ENCODE data around the gene ALDOB.

Gene ALDOB

GRCh38 chr9:101421653-101422065 is 13.9 kb downstream of the ALDOB start:
- TF ChIP-seq ZBTB7A (IDR thresholded peaks at IDR 0.05; ENCODE audit: low read depth) (no peak), TCF12 (IDR thresholded peaks at IDR 0.05; ENCODE audit: low read depth) (no peak), TEAD4 (IDR thresholded peaks at IDR 0.05) (no peak), EGR1 (IDR thresholded peaks at IDR 0.05) (no peak), FOXM1 (IDR thresholded peaks at IDR 0.05; ENCODE audit: borderline replicate concordance, low read depth) (no peak), RAD21 (IDR thresholded peaks at IDR 0.05; ENCODE audit: low read depth) (no peak), CEBPB (IDR thresholded peaks at IDR 0.05) (no peak), EP300 (IDR thresholded peaks at IDR 0.05; ENCODE audit: borderline replicate concordance) (no peak), USF1 (IDR thresholded peaks at IDR 0.05) (no peak), YY1 (IDR thresholded peaks at IDR 0.05; ENCODE audit: low read depth) (no peak), CREB1 (IDR thresholded peaks at IDR 0.05; ENCODE audit: low read depth) (no peak), NFIC (IDR thresholded peaks at IDR 0.05) (no peak), TAF1 (IDR thresholded peaks at IDR 0.05; ENCODE audit: low read depth) (no peak)
- TF ChIP-seq, protein P1, sequence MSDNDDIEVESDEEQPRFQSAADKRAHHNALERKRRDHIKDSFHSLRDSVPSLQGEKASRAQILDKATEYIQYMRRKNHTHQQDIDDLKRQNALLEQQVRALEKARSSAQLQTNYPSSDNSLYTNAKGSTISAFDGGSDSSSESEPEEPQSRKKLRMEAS (IDR thresholded peaks at IDR 0.05): no peak
- TF ChIP-seq, protein P2, sequence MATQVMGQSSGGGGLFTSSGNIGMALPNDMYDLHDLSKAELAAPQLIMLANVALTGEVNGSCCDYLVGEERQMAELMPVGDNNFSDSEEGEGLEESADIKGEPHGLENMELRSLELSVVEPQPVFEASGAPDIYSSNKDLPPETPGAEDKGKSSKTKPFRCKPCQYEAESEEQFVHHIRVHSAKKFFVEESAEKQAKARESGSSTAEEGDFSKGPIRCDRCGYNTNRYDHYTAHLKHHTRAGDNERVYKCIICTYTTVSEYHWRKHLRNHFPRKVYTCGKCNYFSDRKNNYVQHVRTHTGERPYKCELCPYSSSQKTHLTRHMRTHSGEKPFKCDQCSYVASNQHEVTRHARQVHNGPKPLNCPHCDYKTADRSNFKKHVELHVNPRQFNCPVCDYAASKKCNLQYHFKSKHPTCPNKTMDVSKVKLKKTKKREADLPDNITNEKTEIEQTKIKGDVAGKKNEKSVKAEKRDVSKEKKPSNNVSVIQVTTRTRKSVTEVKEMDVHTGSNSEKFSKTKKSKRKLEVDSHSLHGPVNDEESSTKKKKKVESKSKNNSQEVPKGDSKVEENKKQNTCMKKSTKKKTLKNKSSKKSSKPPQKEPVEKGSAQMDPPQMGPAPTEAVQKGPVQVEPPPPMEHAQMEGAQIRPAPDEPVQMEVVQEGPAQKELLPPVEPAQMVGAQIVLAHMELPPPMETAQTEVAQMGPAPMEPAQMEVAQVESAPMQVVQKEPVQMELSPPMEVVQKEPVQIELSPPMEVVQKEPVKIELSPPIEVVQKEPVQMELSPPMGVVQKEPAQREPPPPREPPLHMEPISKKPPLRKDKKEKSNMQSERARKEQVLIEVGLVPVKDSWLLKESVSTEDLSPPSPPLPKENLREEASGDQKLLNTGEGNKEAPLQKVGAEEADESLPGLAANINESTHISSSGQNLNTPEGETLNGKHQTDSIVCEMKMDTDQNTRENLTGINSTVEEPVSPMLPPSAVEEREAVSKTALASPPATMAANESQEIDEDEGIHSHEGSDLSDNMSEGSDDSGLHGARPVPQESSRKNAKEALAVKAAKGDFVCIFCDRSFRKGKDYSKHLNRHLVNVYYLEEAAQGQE (IDR thresholded peaks at IDR 0.05; ENCODE audit: low read depth): no peak

DNA sequence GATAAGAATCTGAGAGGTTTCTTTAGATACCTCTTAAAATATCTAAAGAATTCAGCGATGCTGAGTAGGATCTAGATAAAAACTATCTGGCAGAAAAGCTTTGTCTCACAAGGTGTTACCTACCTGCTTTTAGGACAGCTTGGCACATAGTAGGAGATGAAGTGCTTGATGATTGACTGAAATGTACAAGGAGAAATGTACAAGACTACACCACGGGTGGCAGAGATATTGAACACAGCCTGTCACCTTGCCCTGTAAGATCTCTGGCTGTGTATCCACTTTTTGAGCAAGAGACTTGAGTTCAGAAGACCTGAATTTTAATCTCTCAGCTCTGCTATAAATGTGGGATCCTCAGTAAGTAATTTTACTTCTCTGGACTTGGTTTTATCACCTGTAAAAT is 15.7 kb downstream of the ALDOB start:
- TF ChIP-seq EGR1 (IDR thresholded peaks at IDR 0.05) (no peak), RAD21 (IDR thresholded peaks at IDR 0.05; ENCODE audit: low read depth) (no peak), NFIC (IDR thresholded peaks at IDR 0.05) (no peak), EP300 (IDR thresholded peaks at IDR 0.05; ENCODE audit: borderline replicate concordance) (no peak), TCF12 (IDR thresholded peaks at IDR 0.05; ENCODE audit: low read depth) (no peak), YY1 (IDR thresholded peaks at IDR 0.05; ENCODE audit: low read depth) (no peak), CREB1 (IDR thresholded peaks at IDR 0.05; ENCODE audit: low read depth) (no peak), FOXM1 (IDR thresholded peaks at IDR 0.05; ENCODE audit: borderline replicate concordance, low read depth) (no peak), USF1 (IDR thresholded peaks at IDR 0.05) (no peak), CEBPB (IDR thresholded peaks at IDR 0.05) (no peak), TAF1 (IDR thresholded peaks at IDR 0.05; ENCODE audit: low read depth) (no peak)
- TF ChIP-seq, protein P2 (IDR thresholded peaks at IDR 0.05; ENCODE audit: low read depth): no peak

DNA sequence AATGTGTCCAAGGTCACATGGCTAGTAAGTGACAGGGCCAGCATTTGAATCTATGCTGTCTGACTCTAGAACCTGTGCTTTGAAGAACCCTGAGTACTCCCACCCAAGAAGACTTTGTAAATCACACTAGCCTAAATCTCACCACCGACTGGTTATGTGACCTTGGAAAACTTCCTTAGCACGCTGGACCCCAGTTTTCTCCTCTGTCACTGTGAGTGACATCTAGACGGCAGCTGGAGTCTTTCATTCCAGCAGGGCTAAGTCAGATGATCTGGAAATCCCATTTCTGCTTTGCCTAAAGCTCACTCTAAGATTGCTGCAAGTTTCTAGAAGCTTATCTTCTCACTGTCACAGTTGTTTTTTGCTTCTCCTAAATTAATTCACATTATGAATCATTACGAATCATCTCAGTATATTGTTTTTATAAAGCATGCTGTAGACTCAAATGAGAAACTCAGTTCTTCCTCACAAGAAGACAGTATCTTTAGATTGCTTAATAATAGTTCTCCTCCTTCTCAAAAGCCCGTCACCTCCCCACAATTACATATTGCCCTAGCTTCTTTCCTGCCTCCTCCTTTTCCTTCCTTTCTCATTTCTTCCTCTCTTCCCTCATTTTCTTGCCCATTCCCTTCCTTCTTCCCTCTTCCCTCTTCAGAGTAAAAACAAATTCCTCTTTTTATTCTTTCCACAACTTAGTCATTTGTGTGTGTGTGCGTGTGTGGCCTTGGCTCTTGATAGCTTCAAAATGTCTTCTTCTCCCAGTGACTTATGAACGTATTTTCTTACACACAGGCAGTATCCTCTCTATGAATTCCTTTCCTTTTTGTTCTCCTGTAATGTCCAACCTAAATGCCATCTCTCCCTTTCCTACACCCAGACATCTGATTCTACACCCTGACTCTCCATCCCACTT is 16.8 kb downstream of the ALDOB start:
- TF ChIP-seq YY1 (IDR thresholded peaks at IDR 0.05; ENCODE audit: low read depth) (no peak), FOXM1 (IDR thresholded peaks at IDR 0.05; ENCODE audit: borderline replicate concordance, low read depth) (no peak), TEAD4 (IDR thresholded peaks at IDR 0.05) (no peak), RAD21 (IDR thresholded peaks at IDR 0.05; ENCODE audit: low read depth) (no peak), ZBTB7A (IDR thresholded peaks at IDR 0.05; ENCODE audit: low read depth) (no peak), CREB1 (IDR thresholded peaks at IDR 0.05; ENCODE audit: low read depth) (no peak), USF1 (IDR thresholded peaks at IDR 0.05) (no peak), EGR1 (IDR thresholded peaks at IDR 0.05) (no peak), EP300 (IDR thresholded peaks at IDR 0.05; ENCODE audit: borderline replicate concordance) (no peak), TCF12 (IDR thresholded peaks at IDR 0.05; ENCODE audit: low read depth) (no peak), NFIC (IDR thresholded peaks at IDR 0.05) (no peak), TAF1 (IDR thresholded peaks at IDR 0.05; ENCODE audit: low read depth) (no peak), CEBPB (IDR thresholded peaks at IDR 0.05) (no peak)
- TF ChIP-seq, protein P1 (IDR thresholded peaks at IDR 0.05): no peak
- TF ChIP-seq, protein P2 (IDR thresholded peaks at IDR 0.05; ENCODE audit: low read depth): no peak

Data from Ishikawa (cell line).